LNCaP clone FGC (cell line): ENCODE measurements around the gene SLC38A9.

Experiments
- DNase-seq: peaks from one replicate; pipeline ENCODE4 v3.0.0-alpha.2; 2011; ENCODE audit warnings: low read depth
- H3K4me3 ChIP-seq: 2 replicates; pipeline ENCODE4 v1.5.1; 2011; ENCODE audit warnings: mild to moderate bottlenecking, low read depth, low read length, control low read depth
- CTCF ChIP-seq: IDR thresholded peaks from 2 replicates; pipeline ENCODE4 v1.5.1; 2012; ENCODE audit warnings: mild to moderate bottlenecking; ENCODE audit not compliant: control insufficient read depth, insufficient read depth; ENCODE audit errors: extremely low read depth

SLC38A9 gene

GRCh38 chr5:55667938-55668337 is 44.2 kb downstream of the SLC38A9 start:
- DNase-seq = no peak
- TF ChIP-seq CTCF = no peak
- H3K4me3 ChIP-seq = no peak overlapping the region

GRCh38 chr5:55665065-55665464 is 47.1 kb downstream of the SLC38A9 start:
- H3K4me3 ChIP-seq = no peak overlapping the region
- no peak for DNase-seq
- TF ChIP-seq CTCF = no peak

GRCh38 chr5:55657443-55657842 is 54.7 kb downstream of the SLC38A9 start:
- peak; percentile 95 for DNase-seq
- no peak for TF ChIP-seq CTCF
- no peak overlapping the region for H3K4me3 ChIP-seq

- no peak for TF ChIP-seq CTCF
- no peak for DNase-seq
- no peak overlapping the region for H3K4me3 ChIP-seq
Measured at GRCh38 chr5:55650386-55650785, 61.7 kb downstream of the SLC38A9 start.

- no peak for TF ChIP-seq CTCF
- no peak for DNase-seq
- H3K4me3 ChIP-seq = no peak overlapping the region
Measured at GRCh38 chr5:55649963-55650362, 62.2 kb downstream of the SLC38A9 start.

GRCh38 chr5:55645304-55645703 is 66.8 kb downstream of the SLC38A9 start:
- no peak for TF ChIP-seq CTCF
- DNase-seq = no peak
- H3K4me3 ChIP-seq = no peak overlapping the region

GRCh38 chr5:55638455-55638854 is 73.7 kb downstream of the SLC38A9 start:
- peak; percentile 91 for DNase-seq
- no peak for TF ChIP-seq CTCF
- H3K4me3 ChIP-seq = no peak overlapping the region
